ENCODE data around the gene CCDC68. TPM values are rescaled to one million over a fixed set of nuclear protein-coding genes. Genes with fewer than 3 reads are reported as not detected.

CCDC68 gene, protein sequence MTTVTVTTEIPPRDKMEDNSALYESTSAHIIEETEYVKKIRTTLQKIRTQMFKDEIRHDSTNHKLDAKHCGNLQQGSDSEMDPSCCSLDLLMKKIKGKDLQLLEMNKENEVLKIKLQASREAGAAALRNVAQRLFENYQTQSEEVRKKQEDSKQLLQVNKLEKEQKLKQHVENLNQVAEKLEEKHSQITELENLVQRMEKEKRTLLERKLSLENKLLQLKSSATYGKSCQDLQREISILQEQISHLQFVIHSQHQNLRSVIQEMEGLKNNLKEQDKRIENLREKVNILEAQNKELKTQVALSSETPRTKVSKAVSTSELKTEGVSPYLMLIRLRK
- not detected for total RNA-seq

- ChIA-PET CTCF (interaction anchor here (1.0 kb wide), 1 partner anchor 11 kb away, joined by 3 read pairs; no protein-coding TSS in a partner anchor), POLR2A (no interaction called here)
- Mint-ChIP-seq H3K27ac (no peak within 1 kb of the TSS), H3K27me3 (peaks cover 45% of the 10 kb centered on the region), H3K9me3 (no peaks in the 10 kb centered on the region), H3K36me3 (ENCODE audit: low read depth) (no peaks in the 10 kb centered on the region), H3K4me3 (no peak within 1 kb of the TSS), H3K4me1 (ENCODE audit: low read depth) (peaks cover 3% of the 10 kb centered on the region)
- TF ChIP-seq, protein P1, sequence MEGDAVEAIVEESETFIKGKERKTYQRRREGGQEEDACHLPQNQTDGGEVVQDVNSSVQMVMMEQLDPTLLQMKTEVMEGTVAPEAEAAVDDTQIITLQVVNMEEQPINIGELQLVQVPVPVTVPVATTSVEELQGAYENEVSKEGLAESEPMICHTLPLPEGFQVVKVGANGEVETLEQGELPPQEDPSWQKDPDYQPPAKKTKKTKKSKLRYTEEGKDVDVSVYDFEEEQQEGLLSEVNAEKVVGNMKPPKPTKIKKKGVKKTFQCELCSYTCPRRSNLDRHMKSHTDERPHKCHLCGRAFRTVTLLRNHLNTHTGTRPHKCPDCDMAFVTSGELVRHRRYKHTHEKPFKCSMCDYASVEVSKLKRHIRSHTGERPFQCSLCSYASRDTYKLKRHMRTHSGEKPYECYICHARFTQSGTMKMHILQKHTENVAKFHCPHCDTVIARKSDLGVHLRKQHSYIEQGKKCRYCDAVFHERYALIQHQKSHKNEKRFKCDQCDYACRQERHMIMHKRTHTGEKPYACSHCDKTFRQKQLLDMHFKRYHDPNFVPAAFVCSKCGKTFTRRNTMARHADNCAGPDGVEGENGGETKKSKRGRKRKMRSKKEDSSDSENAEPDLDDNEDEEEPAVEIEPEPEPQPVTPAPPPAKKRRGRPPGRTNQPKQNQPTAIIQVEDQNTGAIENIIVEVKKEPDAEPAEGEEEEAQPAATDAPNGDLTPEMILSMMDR (IDR thresholded peaks at IDR 0.05) = no peak
- DNase-seq (no peak), ATAC-seq (no peak)
- intact Hi-C loops (cut with micrococcal nuclease) = no loop called here
These were observed at the start of gene CCDC68 for GRCh38 chr18:54958704-54959625. Gene CCDC68 (minus strand): TSS chr18:54959461. CDS start chr18:54942791, 16,670 bp downstream.

GRCh38 chr18:55007602-55008001 lies 48.3 kb upstream of the CCDC68 start:
- TF ChIP-seq, protein P1 (IDR thresholded peaks at IDR 0.05) = no peak
- intact Hi-C loops (cut with micrococcal nuclease) = no loop called here
- H3K4me3 Mint-ChIP-seq = no peak overlapping the region
- DNase-seq (no peak), ATAC-seq (no peak)
- no peak overlapping the region for H3K27ac Mint-ChIP-seq
- CTCF ChIA-PET = no interaction called here
- H3K27me3 Mint-ChIP-seq = peaks cover 5% of the 10 kb centered on the region
- no peaks in the 10 kb centered on the region for H3K36me3 Mint-ChIP-seq (ENCODE audit: low read depth)
- no peaks in the 10 kb centered on the region for H3K9me3 Mint-ChIP-seq
- POLR2A ChIA-PET = no interaction called here
- no peaks in the 10 kb centered on the region for H3K4me1 Mint-ChIP-seq (ENCODE audit: low read depth)

GRCh38 chr18:55003695-55004094 lies 44.4 kb upstream of the CCDC68 start:
- POLR2A ChIA-PET = no interaction called here
- Mint-ChIP-seq H3K27ac (no peak overlapping the region), H3K4me3 (no peak overlapping the region), H3K4me1 (ENCODE audit: low read depth) (no peaks in the 10 kb centered on the region), H3K36me3 (ENCODE audit: low read depth) (no peaks in the 10 kb centered on the region), H3K27me3 (no peaks in the 10 kb centered on the region), H3K9me3 (no peaks in the 10 kb centered on the region)
- CTCF ChIA-PET = no interaction called here
- DNase-seq (no peak), ATAC-seq (no peak)
- TF ChIP-seq, protein P1 (IDR thresholded peaks at IDR 0.05) = no peak
- intact Hi-C loops (cut with micrococcal nuclease) = no loop called here

GRCh38 chr18:55002261-55002660 lies 43.0 kb upstream of the CCDC68 start:
- POLR2A ChIA-PET = no interaction called here
- H3K4me3 Mint-ChIP-seq = no peak overlapping the region
- ATAC-seq (no peak), DNase-seq (no peak)
- CTCF ChIA-PET = interaction anchor here (0.9 kb wide), 1 partner anchor 13 kb away, joined by 3 read pairs; no protein-coding TSS in a partner anchor
- H3K27ac Mint-ChIP-seq = no peak overlapping the region
- H3K9me3 Mint-ChIP-seq = no peaks in the 10 kb centered on the region
- no peaks in the 10 kb centered on the region for H3K36me3 Mint-ChIP-seq (ENCODE audit: low read depth)
- intact Hi-C loops (cut with micrococcal nuclease) = no loop called here
- TF ChIP-seq, protein P1 (IDR thresholded peaks at IDR 0.05) = no peak
- no peaks in the 10 kb centered on the region for H3K4me1 Mint-ChIP-seq (ENCODE audit: low read depth)
- H3K27me3 Mint-ChIP-seq = no peaks in the 10 kb centered on the region
